Neural crest cell (in vitro differentiated cells): ENCODE measurements around the gene ZP3. TPM values are rescaled to one million over a fixed set of nuclear protein-coding genes. Genes with fewer than 3 reads are reported as not detected.
"Not testable (repeated sequence)": the region's sequence is repeated elsewhere in the genome, so short reads cannot be mapped to it uniquely, and the experiment has no call there.

ENCODE experiments used
- DNase-seq: peaks from one replicate; pipeline ENCODE4 v3.0.0; 2021; ENCODE audit warnings: low read depth, mixed read lengths, low spot score
- H3K27ac Mint-ChIP-seq: one replicate; pipeline ENCODE4 v1.8.0; 2021; ENCODE audit warnings: mild to moderate bottlenecking, mixed read lengths; ENCODE audit not compliant: unreplicated experiment
- H3K27me3 Mint-ChIP-seq: 2 replicates; pipeline ENCODE4 v1.8.0; 2021; ENCODE audit warnings: low read depth, mild to moderate bottlenecking, mixed read lengths
- H3K36me3 Mint-ChIP-seq: 2 replicates; pipeline ENCODE4 v1.8.0; 2021; ENCODE audit warnings: low read depth, mild to moderate bottlenecking, mixed read lengths
- H3K4me1 Mint-ChIP-seq: 2 replicates; pipeline ENCODE4 v1.8.0; 2021; ENCODE audit warnings: mixed read lengths
- H3K4me3 Mint-ChIP-seq: one replicate; pipeline ENCODE4 v1.8.0; 2021; ENCODE audit warnings: mild to moderate bottlenecking, mixed read lengths
- H3K9me3 Mint-ChIP-seq: 2 replicates; pipeline ENCODE4 v1.8.0; 2021; ENCODE audit warnings: mixed read lengths
- total RNA-seq: library from RNA; stranded (reverse); gene quantifications from 2 replicates; pipeline ENCODE4 v1.2.1, GENCODE V29; 2021

The ZP3 gene
- total RNA-seq, 1 donor from 2014 or later = 0.49 TPM

GRCh38 chr7:76479628-76480027 is 54.9 kb downstream of the ZP3 start:
- not testable (repeated sequence) for H3K36me3 Mint-ChIP-seq, H3K9me3 Mint-ChIP-seq, H3K27ac Mint-ChIP-seq, H3K4me3 Mint-ChIP-seq, H3K4me1 Mint-ChIP-seq, H3K27me3 Mint-ChIP-seq, DNase-seq

- H3K27ac Mint-ChIP-seq, H3K4me3 Mint-ChIP-seq, H3K27me3 Mint-ChIP-seq, H3K4me1 Mint-ChIP-seq, H3K36me3 Mint-ChIP-seq, DNase-seq, H3K9me3 Mint-ChIP-seq: not testable (repeated sequence)
Measured at GRCh38 chr7:76480403-76481253, 55.9 kb downstream of the ZP3 start.

- not testable (repeated sequence) for H3K36me3 Mint-ChIP-seq, H3K4me1 Mint-ChIP-seq, DNase-seq, H3K27ac Mint-ChIP-seq, H3K27me3 Mint-ChIP-seq, H3K4me3 Mint-ChIP-seq, H3K9me3 Mint-ChIP-seq
Measured at GRCh38 chr7:76482660-76483059, 57.9 kb downstream of the ZP3 start.

- H3K27ac Mint-ChIP-seq, H3K4me3 Mint-ChIP-seq, H3K9me3 Mint-ChIP-seq, H3K27me3 Mint-ChIP-seq, H3K36me3 Mint-ChIP-seq, H3K4me1 Mint-ChIP-seq, DNase-seq: not testable (repeated sequence)
Measured at GRCh38 chr7:76483081-76483480, 58.3 kb downstream of the ZP3 start.

GRCh38 chr7:76484456-76484855 is 59.7 kb downstream of the ZP3 start:
- H3K4me3 Mint-ChIP-seq, H3K9me3 Mint-ChIP-seq, H3K27ac Mint-ChIP-seq, H3K27me3 Mint-ChIP-seq, H3K4me1 Mint-ChIP-seq, DNase-seq, H3K36me3 Mint-ChIP-seq: not testable (repeated sequence)

- not testable (repeated sequence) for H3K36me3 Mint-ChIP-seq, H3K4me1 Mint-ChIP-seq
Measured at GRCh38 chr7:76485822-76486610, 61.3 kb downstream of the ZP3 start.

GRCh38 chr7:76486618-76487017 is 61.9 kb downstream of the ZP3 start:
- not testable (repeated sequence) for H3K36me3 Mint-ChIP-seq, H3K27me3 Mint-ChIP-seq, H3K27ac Mint-ChIP-seq, H3K9me3 Mint-ChIP-seq, H3K4me1 Mint-ChIP-seq, DNase-seq, H3K4me3 Mint-ChIP-seq

More at GRCh38 chr7:76485822-76486610, 61.3 kb downstream of the ZP3 start:
- not testable (repeated sequence) for DNase-seq, H3K4me3 Mint-ChIP-seq, H3K27me3 Mint-ChIP-seq, H3K9me3 Mint-ChIP-seq, H3K27ac Mint-ChIP-seq

GRCh38 chr7:76487969-76488368 is 63.2 kb downstream of the ZP3 start:
- H3K27me3 Mint-ChIP-seq, DNase-seq, H3K9me3 Mint-ChIP-seq, H3K36me3 Mint-ChIP-seq, H3K4me3 Mint-ChIP-seq, H3K27ac Mint-ChIP-seq, H3K4me1 Mint-ChIP-seq: not testable (repeated sequence)

Other genes with a start within 250 kb of the ZP3 start
- 4.6 and 4.9 TPM in 2 replicates for gene SRRM3, start 223.1 kb upstream of the ZP3 start, total RNA-seq
- 57.1 and 67.2 TPM in 2 replicates for gene HSPB1, start 122.3 kb upstream of the ZP3 start, total RNA-seq
- gene YWHAG, start 66.0 kb upstream of the ZP3 start, total RNA-seq = 200 and 209 TPM in 2 replicates
- gene SSC4D, start 15.3 kb upstream of the ZP3 start, total RNA-seq = 1.0 and 1.1 TPM in 2 replicates
- 23.7 and 24.2 TPM in 2 replicates for gene DTX2, start 36.8 kb downstream of the ZP3 start, total RNA-seq
- gene UPK3B, start 85.6 kb downstream of the ZP3 start, total RNA-seq = 0.77 TPM in 1 of 2 replicates, not detected in the other
- gene SPDYE16, start 118.3 kb downstream of the ZP3 start, total RNA-seq = 0.35 TPM in 1 of 2 replicates, not detected in the other
- 9.4 and 9.8 TPM in 2 replicates for gene POMZP3, start 202.3 kb downstream of the ZP3 start, total RNA-seq